ENCODE data around the gene DPEP3.

Gene DPEP3

GRCh38 chr16:67966549-67967182 lies 13.6 kb downstream of the DPEP3 start:
- DNase-seq, result no peak

GRCh38 chr16:67965668-67966548 lies 14.4 kb downstream of the DPEP3 start:
- DNase-seq, result no peak

- DNase-seq, result no peak
Measured at GRCh38 chr16:67964477-67965131, 15.7 kb downstream of the DPEP3 start.

GRCh38 chr16:67963662-67964321 lies 16.5 kb downstream of the DPEP3 start:
- no peak for DNase-seq

GRCh38 chr16:67963292-67963661 lies 17.0 kb downstream of the DPEP3 start:
- DNase-seq, result no peak

GRCh38 chr16:67962135-67962534 lies 18.2 kb downstream of the DPEP3 start:
- DNase-seq, result no peak

- no peak for DNase-seq
Measured at GRCh38 chr16:67961551-67961957, 18.7 kb downstream of the DPEP3 start.

GRCh38 chr16:67959536-67960329 lies 20.6 kb downstream of the DPEP3 start:
- no peak for DNase-seq

GRCh38 chr16:67957622-67958021 lies 22.7 kb downstream of the DPEP3 start:
- DNase-seq, result no peak

GRCh38 chr16:67954421-67955196 lies 25.7 kb downstream of the DPEP3 start:
- DNase-seq, result no peak

- DNase-seq, result no peak
Measured at GRCh38 chr16:67953641-67954375, 26.5 kb downstream of the DPEP3 start.

- DNase-seq, result no peak
Measured at GRCh38 chr16:67951485-67951884, 28.8 kb downstream of the DPEP3 start.

- no peak for DNase-seq
Measured at GRCh38 chr16:67950335-67950843, 29.9 kb downstream of the DPEP3 start.

- no peak for DNase-seq
Measured at GRCh38 chr16:67949645-67950044, 30.7 kb downstream of the DPEP3 start.

- DNase-seq, result no peak
Measured at GRCh38 chr16:67948015-67948414, 32.3 kb downstream of the DPEP3 start.

- no peak for DNase-seq
Measured at GRCh38 chr16:67946966-67947558, 33.2 kb downstream of the DPEP3 start.

GRCh38 chr16:67946128-67946569 lies 34.1 kb downstream of the DPEP3 start:
- no peak for DNase-seq

- DNase-seq, result no peak
Measured at GRCh38 chr16:67945392-67945933, 34.8 kb downstream of the DPEP3 start.

- no peak for DNase-seq
Measured at GRCh38 chr16:67944690-67945391, 35.5 kb downstream of the DPEP3 start.
